Left ventricle myocardium superior (tissue), 1 donor: ENCODE measurements around the gene ESR2. TPM values are rescaled to one million over a fixed set of nuclear protein-coding genes. Genes with fewer than 3 reads are reported as not detected.
"Not testable (repeated sequence)": the region's sequence is repeated elsewhere in the genome, so short reads cannot be mapped to it uniquely, and the experiment has no call there.

Experiments used
- ATAC-seq: fragments of 200-7000 bp; cut with Tn5 transposase; one replicate; pipeline ENCODE4 v1.9.1; 2020; ENCODE audit warnings: mild to moderate bottlenecking, moderate library complexity
- DNase-seq: peaks from one replicate; pipeline ENCODE4 v3.0.0-alpha.2; 2020
- intact Hi-C: fragments of 100-400 bp; cut with micrococcal nuclease; formaldehyde crosslinking; loops from one replicate; pipeline ENCODE4 v1.11.0; 2022
- total RNA-seq: library from RNA; stranded (reverse); fragmentation: NEBNext Ultra II Directional; extraction: Animal tissue kit (Norgen Biotek cat#: 25700); gene quantifications from one replicate; pipeline ENCODE4 v1.2.1, GENCODE V29; 2021
- donor health status: DM: no; HTN: yes; CAD: no; lungs with severe emphysema.

The ESR2 gene
- total RNA-seq, 1 donor from 2014 or later: 0.47 TPM

DNA sequence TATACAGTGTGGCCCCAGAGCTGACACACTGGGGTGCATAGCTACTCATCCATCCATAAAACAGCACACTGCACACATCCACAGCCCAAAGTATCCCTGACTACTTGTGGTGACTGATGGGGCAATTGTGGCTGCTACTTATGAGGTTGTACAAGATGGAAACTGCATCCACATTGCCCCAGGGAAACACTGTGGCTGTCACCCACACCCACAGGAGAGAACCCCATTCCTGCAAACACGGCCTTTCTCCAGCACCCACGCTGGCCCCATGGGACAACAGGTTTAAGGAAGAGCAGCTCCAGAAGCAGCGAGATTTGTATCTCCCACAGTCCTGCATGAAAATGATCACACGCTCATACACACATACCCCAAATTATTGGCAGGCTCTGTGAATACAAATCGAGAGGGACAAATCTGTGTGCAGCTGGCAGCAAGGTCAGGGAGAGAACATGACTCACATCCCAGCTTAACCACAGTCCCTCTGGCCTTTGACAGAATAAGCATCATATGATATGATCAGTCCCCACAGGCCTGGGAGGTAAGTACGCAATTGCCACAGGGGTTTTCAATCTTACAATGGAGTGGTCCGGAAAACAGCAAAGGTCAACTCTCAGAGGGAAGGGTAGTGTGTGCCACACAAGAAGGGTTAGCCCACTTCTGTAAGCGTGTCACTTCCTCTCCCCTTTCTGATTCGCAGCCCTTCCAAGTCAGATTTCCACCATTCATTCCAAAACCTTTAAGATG is 61.9 kb downstream of the ESR2 start:
- peak; percentile 79 for ATAC-seq
- intact Hi-C loops: no loop called here
- DNase-seq: no peak

DNA sequence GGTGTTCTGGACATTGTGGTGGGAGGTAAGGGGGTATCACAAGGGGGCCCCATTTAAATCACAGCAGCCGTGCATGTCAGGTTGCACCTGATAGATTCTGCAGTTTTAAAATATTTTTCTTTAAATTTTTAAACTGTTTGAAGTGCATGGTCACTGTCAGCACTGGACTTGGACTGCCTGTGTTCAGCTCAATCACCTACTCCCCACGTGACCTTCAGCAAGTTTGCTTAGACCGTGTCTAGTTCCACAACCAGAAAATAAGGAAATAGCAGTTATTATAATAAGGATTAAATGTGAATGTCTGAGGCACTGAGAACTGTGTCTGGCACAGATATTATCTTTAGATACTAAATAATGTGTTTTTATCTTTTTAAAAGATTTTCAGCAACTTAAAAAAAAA is 64.7 kb downstream of the ESR2 start:
- ATAC-seq: no peak
- intact Hi-C loops: no loop called here
- DNase-seq: no peak

DNA sequence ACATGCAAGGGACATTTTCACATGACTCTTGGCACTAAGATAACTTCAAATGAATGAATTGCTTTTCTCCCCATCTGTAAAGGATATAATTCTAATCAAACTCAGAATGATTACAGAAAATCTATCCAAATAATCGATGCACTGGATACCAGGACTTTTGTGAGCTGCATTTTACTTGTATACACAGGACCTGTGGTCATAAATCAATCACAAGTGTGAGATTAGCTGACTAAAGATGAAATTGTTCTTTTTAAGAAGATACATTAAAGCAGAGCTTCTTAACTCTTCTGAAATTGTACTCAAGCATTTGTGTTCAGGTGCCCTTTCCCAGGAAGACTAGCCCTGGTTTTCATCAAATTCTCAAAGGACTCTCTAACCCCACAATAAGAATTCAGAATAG is 66.3 kb downstream of the ESR2 start:
- DNase-seq (no peak), ATAC-seq (no peak)
- intact Hi-C loops: no loop called here

DNA sequence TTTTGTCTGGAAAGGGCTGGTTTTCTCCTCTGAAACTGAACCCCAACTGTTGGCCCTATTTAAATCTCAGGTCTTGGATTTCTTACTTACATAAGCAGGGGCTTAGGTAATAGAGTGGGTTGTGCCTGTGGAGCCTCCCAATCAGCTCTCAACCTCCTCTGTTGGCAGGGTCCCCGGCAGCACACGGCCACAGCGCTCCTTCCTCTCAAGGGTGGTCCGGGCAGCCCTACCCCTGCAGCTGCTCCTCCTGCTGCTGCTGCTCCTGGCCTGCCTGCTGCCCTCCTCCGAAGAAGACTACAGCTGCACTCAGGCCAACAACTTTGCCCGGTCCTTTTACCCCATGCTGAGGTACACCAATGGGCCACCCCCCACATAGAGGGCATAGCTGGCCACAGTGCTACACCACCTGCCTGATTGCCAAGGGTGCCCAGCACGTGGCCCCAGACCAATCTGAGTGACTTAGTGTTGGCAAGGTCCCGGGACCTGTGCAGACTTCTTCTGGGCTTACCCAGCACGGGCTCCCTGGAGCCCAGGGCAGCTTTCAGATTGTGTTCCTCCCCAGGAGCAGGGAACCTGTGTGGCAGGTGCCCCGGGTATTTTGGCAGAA is 68.9 kb downstream of the ESR2 start:
- no peak for DNase-seq
- peak; percentile 59 for ATAC-seq
- intact Hi-C loops: no loop called here

DNA sequence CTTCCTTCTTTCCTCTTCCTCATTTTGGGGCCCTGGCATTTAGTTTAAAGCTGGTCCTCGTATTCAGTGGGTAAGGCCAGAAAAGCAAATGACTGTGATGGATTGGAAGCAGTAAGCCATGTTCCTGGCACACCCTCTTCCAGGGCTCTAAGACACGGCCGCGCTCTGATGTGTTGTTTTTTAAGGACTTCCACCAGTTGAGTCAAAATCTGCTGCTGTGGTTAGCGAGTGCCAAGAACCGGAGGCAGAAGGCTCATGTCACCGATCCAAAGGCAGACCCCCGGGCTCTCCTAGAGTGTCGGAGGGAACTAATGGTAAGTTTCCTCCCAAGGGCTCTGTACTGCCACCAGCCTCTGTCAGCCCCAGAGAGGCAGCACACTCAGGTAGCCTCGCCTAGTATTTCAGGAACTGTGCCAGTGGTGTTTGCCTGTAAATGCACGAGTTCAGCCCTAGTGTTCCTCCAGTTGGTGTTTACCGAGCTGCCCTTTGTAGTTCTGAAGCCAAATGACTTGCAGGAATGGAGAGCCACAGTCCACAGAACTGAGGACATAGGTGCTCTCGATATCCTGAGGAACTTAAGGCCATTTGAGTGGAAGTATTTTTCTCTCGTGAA is 72.7 kb downstream of the ESR2 start:
- no peak for ATAC-seq
- intact Hi-C loops: no loop called here
- no peak for DNase-seq

DNA sequence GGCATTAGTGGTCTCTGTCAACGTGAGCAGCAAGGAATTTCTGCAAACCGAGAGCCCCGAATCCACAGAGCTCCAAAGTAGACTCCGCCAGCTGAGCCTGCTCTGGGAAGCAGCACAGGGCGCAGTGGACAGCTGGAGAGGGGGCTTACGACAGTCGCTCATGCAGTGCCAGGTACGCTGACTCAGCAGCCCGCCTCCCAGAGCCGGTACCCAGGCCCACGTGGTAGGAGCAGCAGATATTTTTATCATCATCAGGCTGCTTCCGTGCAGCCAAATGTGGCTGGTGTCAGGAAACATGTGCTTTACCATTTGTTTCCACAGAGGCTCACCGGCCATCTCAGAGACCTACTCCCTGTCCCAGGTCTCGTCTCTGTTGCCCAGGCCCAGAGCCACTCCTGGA is 73.7 kb downstream of the ESR2 start:
- ATAC-seq (peak; percentile 84), DNase-seq (peak; percentile 87)
- intact Hi-C loops: no loop called here

DNA sequence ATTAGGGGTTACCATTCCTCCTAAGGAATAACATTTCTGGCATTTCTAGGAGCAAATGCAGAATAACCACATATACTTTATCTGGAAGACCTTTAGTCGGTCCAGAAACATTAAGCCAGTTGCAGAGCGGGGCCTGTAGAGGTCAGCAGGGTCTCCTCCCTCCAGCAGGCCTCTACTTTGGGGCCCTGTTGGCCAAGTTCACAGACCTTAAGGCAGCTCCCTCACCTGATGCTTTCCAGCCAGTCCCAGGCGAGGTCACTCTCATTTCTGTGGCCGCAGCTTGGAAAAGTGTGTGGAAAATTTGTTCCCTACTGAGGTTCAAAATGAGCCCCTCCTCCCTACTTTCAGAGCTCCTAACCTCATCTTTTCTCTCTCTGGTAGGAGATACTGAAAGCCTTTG is 74.1 kb downstream of the ESR2 start:
- peak; percentile 24 for ATAC-seq
- intact Hi-C loops: no loop called here
- no peak for DNase-seq

DNA sequence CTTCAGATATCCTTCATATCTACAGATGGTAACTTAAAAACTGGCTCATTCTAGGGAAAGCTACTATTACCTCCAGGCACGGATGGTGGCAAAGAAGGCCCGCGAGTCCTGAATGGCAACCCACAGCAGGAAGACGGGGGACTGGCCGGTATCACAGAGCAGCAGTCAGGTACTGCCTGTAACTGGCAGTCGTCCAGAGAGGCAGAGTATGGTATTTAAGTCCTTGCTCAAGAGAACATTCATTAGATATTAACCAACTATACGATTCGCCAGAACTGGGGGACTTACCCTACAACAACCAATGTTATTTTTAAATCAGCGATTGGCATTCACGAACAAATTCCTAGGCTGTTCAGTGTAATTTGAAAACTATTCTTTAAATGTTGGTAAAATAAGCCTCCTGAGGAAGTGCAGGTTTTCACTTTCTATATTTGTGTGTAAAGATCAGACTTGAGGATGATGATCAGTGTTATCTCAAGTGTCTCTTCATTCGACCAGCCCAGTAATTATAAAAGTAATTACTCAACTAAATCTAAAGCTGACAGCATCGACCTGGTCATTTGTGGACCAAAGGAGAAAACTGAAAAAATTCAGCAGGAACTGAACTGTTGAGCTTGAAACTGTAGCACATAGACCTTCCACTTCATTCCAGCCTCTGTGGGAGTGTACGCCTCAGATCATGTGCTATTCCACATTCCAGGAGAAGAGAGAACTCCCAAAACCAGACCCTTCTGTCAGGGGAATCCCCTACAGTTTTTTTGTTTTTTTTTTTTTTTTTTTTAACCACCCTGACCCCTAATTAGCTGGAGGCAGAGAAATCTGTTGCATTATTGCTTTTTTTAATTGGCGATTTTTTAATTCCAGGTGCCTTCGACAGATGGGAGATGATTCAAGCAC is 75.6 kb downstream of the ESR2 start:
- ATAC-seq: peak; percentile 69
- peak; percentile 66 for DNase-seq
- intact Hi-C loops: no loop called here

DNA sequence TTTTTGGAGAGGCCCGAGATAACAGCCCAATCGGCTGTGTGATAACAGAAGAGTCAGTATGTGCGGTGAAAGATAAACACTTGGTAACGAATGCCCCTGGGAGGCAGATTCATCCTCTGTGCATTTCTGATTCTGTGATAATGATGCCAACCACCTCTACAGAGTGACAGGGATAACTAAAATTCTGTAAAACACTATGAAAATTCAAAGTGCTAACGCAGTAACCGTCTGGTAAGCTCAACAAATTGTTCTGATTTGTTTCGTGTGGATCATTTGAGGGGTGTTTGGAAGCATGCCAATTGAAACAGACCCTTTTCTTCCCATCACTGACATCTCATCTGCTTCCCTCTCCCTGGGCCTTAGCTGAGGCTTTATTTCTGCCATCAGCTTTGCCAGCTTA is 76.3 kb downstream of the ESR2 start:
- no peak for DNase-seq
- intact Hi-C loops: no loop called here
- no peak for ATAC-seq

DNA sequence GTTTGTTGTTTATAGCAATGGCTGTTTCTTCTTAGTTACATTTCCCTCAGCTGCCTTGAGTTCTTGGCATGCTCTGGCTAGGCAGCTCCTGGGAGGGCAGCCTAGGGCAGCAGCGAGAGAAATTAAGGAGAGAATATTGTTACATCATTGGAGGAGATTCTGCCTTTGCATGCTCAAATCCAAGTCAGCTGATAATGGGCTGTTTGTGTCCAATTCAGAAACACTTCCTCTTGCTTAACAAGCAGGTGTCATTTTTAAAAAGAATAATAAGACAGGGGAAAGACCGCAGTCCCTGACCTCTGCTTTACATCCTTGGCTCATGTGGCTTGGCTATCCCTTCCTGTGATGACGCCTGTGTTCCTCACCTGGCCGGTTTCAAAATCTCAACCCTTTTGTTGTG is 76.9 kb downstream of the ESR2 start:
- intact Hi-C loops: no loop called here
- peak; percentile 16 for ATAC-seq
- DNase-seq: no peak

DNA sequence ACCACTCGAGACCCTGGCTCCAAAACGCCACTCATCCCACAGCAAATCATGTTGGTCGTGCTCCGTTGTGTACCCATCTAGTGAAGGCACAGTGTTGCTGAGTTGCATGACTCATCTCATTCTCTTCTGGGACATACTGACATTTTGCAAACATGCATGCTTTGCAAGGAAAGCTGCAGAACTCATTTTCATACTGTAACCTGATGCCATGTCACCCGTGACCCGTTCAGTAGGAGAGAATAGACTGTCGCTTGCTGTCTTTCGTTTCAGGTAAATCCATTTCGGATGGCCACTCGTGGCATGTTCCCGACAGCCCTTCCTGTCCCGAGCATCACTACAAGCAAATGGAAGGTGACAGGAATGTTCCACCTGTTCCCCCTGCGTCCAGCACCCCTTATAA is 78.2 kb downstream of the ESR2 start:
- no peak for DNase-seq
- no peak for ATAC-seq
- intact Hi-C loops: no loop called here

DNA sequence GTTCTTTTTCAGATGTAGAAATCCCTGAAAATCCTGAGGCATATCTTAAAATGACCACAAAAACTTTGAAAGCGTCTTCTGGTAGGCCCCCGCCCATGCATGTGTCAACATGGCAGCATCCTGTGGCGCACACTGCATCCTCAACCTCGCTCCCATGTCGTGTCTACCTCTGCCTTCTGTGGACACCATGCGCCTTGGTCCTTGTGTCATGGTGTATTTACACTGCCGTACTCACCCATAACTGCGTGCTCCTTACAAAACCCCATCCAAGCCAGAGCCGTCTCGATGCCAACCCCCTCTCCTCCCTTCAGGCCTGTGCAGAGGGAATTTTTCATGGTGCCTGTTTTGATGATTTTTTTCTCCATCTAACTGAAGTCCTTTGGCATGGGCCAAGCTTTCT is 78.9 kb downstream of the ESR2 start:
- intact Hi-C loops: no loop called here
- ATAC-seq (no peak), DNase-seq (no peak)

DNA sequence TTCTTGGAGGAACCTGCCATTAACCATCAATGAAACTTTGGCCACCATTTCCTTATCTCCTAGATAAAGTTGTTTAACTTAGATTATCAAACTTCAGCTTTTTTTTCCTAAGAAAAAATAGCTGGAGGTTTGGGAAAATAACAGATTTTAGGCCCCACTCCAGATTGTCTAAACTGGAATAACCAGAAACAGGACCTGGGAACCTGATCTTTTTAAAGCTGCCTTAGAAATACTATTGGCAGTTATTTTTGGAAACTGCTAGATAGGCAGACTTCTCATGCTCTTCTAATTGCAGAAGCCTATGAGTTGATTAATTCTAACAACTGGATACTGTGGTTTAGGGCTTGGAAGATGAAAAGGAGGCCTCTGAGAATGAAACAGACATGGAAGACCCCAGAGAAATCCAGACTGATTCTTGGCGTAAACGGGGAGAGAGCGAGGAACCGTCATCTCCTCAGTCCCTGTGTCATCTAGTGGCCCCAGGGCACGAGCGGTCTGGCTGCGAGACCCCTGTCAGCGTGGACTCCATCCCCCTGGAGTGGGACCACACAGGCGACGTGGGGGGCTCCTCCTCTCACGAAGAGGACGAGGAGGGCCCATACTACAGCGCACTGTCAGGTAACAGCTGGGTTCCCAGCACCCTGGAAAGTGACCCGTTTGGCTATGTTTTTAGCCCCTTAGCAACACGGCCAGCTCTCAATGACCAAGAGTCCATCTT is 80.2 kb downstream of the ESR2 start:
- no peak for DNase-seq
- intact Hi-C loops: no loop called here
- peak; percentile 17 for ATAC-seq

DNA sequence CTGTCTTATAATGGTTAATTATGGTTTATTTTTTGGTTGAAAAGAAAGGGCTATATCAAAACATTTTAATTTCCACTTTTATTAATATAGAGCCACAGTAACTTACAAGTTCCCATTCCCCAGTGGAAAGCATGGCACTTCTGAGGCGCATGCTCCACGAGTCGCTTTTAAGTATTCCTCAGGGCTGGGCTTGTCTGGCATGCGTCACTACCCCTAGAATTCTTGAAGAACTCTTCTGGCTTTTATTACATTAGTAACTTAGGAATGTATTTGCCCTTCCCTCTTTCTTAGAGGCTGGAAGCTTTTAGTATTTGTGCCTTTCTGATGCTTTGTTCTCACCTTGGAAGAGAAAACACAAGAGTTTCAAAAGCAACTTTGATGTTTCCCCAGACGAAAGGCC is 81.1 kb downstream of the ESR2 start:
- no peak for ATAC-seq
- intact Hi-C loops: no loop called here
- no peak for DNase-seq

DNA sequence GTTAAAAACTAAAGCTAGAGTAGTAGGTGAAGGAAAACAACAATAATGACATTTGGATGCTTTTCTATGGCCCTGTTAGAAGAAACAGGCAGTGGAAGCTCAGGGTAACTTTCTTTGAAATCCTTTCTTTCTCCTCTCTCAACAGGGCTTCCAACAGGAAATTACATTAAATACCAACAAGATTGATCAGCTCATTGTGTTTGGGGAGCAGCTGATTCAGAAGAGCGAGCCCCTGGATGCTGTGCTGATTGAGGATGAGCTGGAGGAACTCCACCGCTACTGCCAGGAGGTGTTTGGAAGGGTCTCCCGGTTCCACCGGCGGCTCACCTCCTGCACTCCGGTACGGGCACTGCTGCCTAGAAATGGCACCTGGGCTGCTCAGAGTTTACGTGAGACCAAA is 81.5 kb downstream of the ESR2 start:
- no peak for DNase-seq
- intact Hi-C loops: no loop called here
- ATAC-seq: no peak

DNA sequence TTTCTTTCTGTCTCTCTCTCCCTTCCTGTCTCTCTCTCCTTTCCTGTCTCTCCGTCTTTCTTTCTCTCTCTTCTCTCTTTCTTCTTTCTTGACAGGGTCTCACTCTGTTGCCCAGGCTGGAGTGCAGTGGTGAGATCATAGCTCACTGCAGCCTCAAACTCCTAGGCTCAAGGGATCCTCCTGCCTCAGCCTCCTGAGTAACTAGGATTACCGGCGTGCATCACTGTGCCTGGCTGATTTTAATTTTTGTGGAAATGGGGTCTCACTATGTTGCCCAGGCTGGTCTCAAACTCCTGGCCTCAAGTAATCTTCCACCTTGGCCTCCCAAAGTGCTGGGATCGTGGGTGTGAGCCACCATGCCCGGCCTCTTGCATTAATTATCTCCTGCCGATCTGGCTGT is 83.3 kb downstream of the ESR2 start:
- ATAC-seq, DNase-seq, intact Hi-C loops: not testable (repeated sequence)

DNA sequence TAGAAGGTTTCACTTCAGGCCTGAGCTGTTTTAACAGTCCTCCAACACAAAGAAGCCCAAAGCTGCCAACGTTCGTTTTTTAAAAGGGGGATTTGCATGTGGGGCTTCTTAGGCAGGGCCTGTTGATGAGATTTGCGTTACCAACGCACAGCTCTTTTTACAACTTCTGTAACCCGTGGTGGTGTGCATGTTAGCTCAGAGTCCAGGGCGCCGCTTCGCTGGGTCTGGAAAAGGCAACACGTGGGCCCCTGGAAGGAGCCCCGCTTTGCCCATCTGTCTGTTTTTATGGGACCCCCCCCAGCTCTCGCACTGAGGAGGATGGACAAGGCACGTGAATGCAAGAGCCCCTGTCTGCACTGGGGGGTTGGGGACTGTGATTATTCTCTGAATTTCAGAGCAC is 84.0 kb downstream of the ESR2 start:
- no peak for DNase-seq
- intact Hi-C loops: no loop called here
- ATAC-seq: no peak

DNA sequence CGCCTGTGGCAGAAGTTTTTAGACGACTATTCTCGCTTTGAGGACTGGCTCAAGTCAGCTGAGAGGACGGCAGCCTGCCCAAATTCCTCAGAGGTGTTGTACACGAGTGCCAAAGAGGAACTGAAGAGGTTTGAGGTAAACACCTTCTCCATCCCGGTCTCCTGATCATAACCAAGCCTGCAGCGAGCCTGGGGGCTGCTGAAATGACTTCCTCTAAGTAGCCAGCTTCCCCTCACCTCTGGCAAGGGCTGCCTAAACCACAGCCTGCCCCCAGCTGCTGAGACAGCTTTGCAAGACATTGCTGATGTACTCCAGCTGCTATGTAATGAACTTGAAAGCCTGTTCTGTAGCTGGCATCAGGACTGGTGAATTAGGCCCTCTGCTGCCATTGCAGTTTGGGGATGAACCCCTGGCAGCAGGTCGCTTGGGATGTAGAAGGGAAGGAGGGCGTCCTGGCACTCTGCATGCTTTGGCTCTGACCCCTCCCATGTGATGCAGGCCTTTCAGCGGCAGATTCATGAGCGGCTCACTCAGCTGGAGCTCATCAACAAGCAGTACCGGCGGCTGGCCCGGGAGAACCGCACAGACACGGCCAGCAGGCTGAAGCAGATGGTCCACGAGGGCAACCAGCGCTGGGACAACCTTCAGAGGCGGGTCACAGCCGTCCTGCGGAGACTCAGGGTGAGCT is 84.6 kb downstream of the ESR2 start:
- ATAC-seq (peak; percentile 82), DNase-seq (peak; percentile 83)
- intact Hi-C loops: no loop called here

DNA sequence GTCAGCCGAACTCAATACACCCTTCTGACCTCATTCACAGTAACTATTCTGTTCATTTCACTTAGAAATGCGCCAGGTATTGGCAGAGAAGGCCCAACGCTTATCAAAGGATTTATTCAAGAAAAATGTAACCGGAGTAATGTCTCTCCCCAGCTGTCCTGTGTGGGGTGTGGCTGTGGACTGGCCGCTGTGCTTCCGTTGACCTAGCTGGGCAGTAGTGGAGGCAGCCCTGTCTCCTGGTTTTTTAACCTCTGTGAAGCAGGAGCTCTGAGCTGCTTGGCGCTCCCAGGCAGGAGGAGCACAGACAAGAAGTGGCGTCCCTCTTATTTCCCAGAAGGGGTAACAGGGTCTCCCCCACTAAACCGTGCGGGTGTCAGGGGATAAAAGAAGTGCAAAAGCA is 85.2 kb downstream of the ESR2 start:
- ATAC-seq (peak; percentile 46), DNase-seq (no peak)
- intact Hi-C loops: no loop called here
